T1000 (cell line): Measurements from ENCODE around the gene PHOX2A.

Experiments used
- DNase-seq: peaks from one replicate; lab custom pipeline; 2025; ENCODE audit warnings: mixed read lengths; lab: John Stamatoyannopoulos, UW

The PHOX2A gene

GRCh38 chr11:72233773-72234513 lies 10.0 kb downstream of the PHOX2A start:
- DNase-seq: no peak

- DNase-seq: no peak
These were observed 10.8 kb downstream of the PHOX2A start for GRCh38 chr11:72233056-72233772.

GRCh38 chr11:72232260-72233055 lies 11.5 kb downstream of the PHOX2A start:
- DNase-seq: no peak

GRCh38 chr11:72231396-72232259 lies 12.3 kb downstream of the PHOX2A start:
- no peak for DNase-seq

- no peak for DNase-seq
These were observed 13.1 kb downstream of the PHOX2A start for GRCh38 chr11:72230764-72231365.

- no peak for DNase-seq
These were observed 13.8 kb downstream of the PHOX2A start for GRCh38 chr11:72229925-72230763.

- no peak for DNase-seq
These were observed 14.5 kb downstream of the PHOX2A start for GRCh38 chr11:72229336-72229924.

- DNase-seq: no peak
These were observed 15.1 kb downstream of the PHOX2A start for GRCh38 chr11:72228844-72229231.

GRCh38 chr11:72228229-72228843 lies 15.6 kb downstream of the PHOX2A start:
- no peak for DNase-seq

- DNase-seq: no peak
These were observed 16.4 kb downstream of the PHOX2A start for GRCh38 chr11:72227316-72228228.

GRCh38 chr11:72226701-72227100 lies 17.3 kb downstream of the PHOX2A start:
- no peak for DNase-seq

- no peak for DNase-seq
These were observed 18.5 kb downstream of the PHOX2A start for GRCh38 chr11:72225411-72225951.

- no peak for DNase-seq
These were observed 19.2 kb downstream of the PHOX2A start, which contains the start of gene INPPL1 for GRCh38 chr11:72224564-72225410. INPPL1 (plus strand) TSS chr11:72224767; CDS start chr11:72224985, 218 bp downstream.

GRCh38 chr11:72223615-72224563 lies 20.1 kb downstream of the PHOX2A start:
- peak; percentile 66 for DNase-seq

GRCh38 chr11:72222907-72223614 lies 20.9 kb downstream of the PHOX2A start:
- peak; percentile 85 for DNase-seq
